ENCODE results near the gene OR10J4.

- TF ChIP-seq FOXK2 (IDR thresholded peaks at IDR 0.05) (no peak), SP1 (IDR thresholded peaks at IDR 0.05) (no peak), BHLHE40 (IDR thresholded peaks at IDR 0.05; ENCODE audit: borderline replicate concordance) (no peak), PKNOX1 (IDR thresholded peaks at IDR 0.05) (no peak), L3MBTL2 (conservative IDR thresholded peaks at IDR 0.05) (no peak), SUZ12 (IDR thresholded peaks at IDR 0.05) (no peak), FOXM1 (IDR thresholded peaks at IDR 0.05; ENCODE audit: borderline replicate concordance) (no peak), ELF4 (IDR thresholded peaks at IDR 0.05) (no peak)
Measured at GRCh38 chr1:159474926-159475325, 42.9 kb downstream of the OR10J4 start.

All from HEK293T (cell line).